ENCODE measurements around the gene CD151. TPM values are rescaled to one million over a fixed set of nuclear protein-coding genes. Genes with fewer than 3 reads are reported as not detected.

CD151 gene
- polyA plus RNA-seq, 1 donor (not counting 4 experiments of a cell fraction or from before 2014, with no cell fraction given), result 434 TPM

DNA sequence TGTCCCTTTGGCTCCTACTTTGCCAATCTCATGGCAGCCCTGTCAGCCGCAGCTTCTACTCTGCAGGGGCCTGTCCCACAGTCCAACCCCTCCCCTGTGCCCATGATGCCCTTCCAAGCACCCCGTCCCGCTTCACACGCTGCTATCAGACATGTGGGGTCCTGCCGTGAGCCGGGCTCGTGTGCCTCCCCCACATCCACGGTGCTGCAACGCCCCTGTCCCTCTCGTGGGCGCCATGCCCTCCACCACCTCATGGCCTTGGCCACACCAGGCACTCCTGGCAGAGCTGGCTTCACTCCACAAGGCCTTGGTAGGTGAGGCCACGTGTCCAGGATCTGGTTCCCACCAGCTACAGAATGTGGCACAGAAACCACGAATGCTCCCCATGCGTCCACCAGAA, 54.8 kb downstream of the CD151 start:
- Histone ChIP-seq H3K9ac (ENCODE audit: control insufficient read depth, extremely low read depth, insufficient read depth, low read length) (no peak overlapping the region), H3K4me1 (ENCODE audit: control insufficient read depth, extremely low read depth, insufficient read depth, low read length) (no peaks in the 10 kb centered on the region), H3K4me2 (ENCODE audit: control insufficient read depth, extremely low read depth, insufficient read depth, low read depth, low read length) (no peak overlapping the region), H2AFZ (ENCODE audit: control insufficient read depth, low read length) (no peak overlapping the region), H3K79me2 (ENCODE audit: control insufficient read depth, insufficient read depth, low read length) (no peaks in the 10 kb centered on the region), H3K4me3 (ENCODE audit: control insufficient read depth in 2 of 3, extremely low read depth in 1 of 3, insufficient read depth in 2 of 3, low read depth in 1 of 3, low read length in 3 of 3) (no peak overlapping the region), H3K27me3 (ENCODE audit: control insufficient read depth, extremely low read depth, insufficient read depth, low read length) (no peaks in the 10 kb centered on the region), H3K9me3 (ENCODE audit: control insufficient read depth, low read depth, low read length) (no peaks in the 10 kb centered on the region), H3K36me3 (ENCODE audit: control insufficient read depth in 2 of 2, extremely low read depth in 1 of 2, insufficient read depth in 2 of 2, low read length in 2 of 2) (peaks cover 7 to 11% of the 10 kb centered on the region in 2 experiments), H3K9me1 (ENCODE audit: control insufficient read depth, extremely low read depth, insufficient read depth, low read length) (no peaks in the 10 kb centered on the region), H4K20me1 (ENCODE audit: control insufficient read depth, extremely low read depth, insufficient read depth, low read length) (no peaks in the 10 kb centered on the region), H3K27ac (ENCODE audit: control insufficient read depth, insufficient read depth, low read length) (no peak overlapping the region)
- DNase-seq (ENCODE audit: low read depth, low spot score) (no peak), FAIRE-seq (no peak)
- TF ChIP-seq, protein P1, sequence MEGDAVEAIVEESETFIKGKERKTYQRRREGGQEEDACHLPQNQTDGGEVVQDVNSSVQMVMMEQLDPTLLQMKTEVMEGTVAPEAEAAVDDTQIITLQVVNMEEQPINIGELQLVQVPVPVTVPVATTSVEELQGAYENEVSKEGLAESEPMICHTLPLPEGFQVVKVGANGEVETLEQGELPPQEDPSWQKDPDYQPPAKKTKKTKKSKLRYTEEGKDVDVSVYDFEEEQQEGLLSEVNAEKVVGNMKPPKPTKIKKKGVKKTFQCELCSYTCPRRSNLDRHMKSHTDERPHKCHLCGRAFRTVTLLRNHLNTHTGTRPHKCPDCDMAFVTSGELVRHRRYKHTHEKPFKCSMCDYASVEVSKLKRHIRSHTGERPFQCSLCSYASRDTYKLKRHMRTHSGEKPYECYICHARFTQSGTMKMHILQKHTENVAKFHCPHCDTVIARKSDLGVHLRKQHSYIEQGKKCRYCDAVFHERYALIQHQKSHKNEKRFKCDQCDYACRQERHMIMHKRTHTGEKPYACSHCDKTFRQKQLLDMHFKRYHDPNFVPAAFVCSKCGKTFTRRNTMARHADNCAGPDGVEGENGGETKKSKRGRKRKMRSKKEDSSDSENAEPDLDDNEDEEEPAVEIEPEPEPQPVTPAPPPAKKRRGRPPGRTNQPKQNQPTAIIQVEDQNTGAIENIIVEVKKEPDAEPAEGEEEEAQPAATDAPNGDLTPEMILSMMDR (optimal IDR thresholded peaks at IDR 0.05 in 1 of 3, IDR thresholded peaks at IDR 0.05 in 1 of 3, conservative IDR thresholded peaks at IDR 0.05 in 1 of 3; ENCODE audit: extremely low read depth in 1 of 3, insufficient read depth in 2 of 3, low read length in 3 of 3), result no peak
- no peak for TF ChIP-seq EZH2 (IDR thresholded peaks at IDR 0.05; ENCODE audit: low read length)
- dilution Hi-C loops (cut with MboI; ENCODE audit: extremely low pct_ligation_motif_present, low sequenced_read_pairs), result no loop called here

Small RNAs within 50 kb of the gene (small RNA-seq; reads per million reads assigned to genes)
- gene SNORA52 (ENCODE audit: insufficient read length in 3 of 3, low read depth in 3 of 3, low replicate concordance in 1 of 3), result 0 reads per million in 3 experiments

Other genes starting within 250 kb of the CD151 start
- 7.1 to 10.9 TPM (median 9.5 TPM) in 3 replicates for gene IRF7, start 217.0 kb upstream of the CD151 start, polyA plus RNA-seq
- gene CDHR5, start 208.0 kb upstream of the CD151 start, polyA plus RNA-seq, result not detected in 3 replicates
- not detected in 3 replicates for gene SCT, start 205.8 kb upstream of the CD151 start, polyA plus RNA-seq
- not detected in 3 replicates for gene DRD4, start 195.7 kb upstream of the CD151 start, polyA plus RNA-seq
- 8.1 to 13.1 TPM (median 8.2 TPM) in 3 replicates for gene DEAF1, start 137.7 kb upstream of the CD151 start, polyA plus RNA-seq
- 19.5 to 32.8 TPM (median 29.8 TPM) in 3 replicates for gene TMEM80, start 137.1 kb upstream of the CD151 start, polyA plus RNA-seq
- gene EPS8L2, start 126.7 kb upstream of the CD151 start, polyA plus RNA-seq, result 81.4 to 297 TPM (median 114 TPM) in 3 replicates
- gene TALDO1, start 85.5 kb upstream of the CD151 start, polyA plus RNA-seq, result 162 to 200 TPM (median 170 TPM) in 3 replicates
- gene GATD1, start 55.5 kb upstream of the CD151 start, polyA plus RNA-seq, result 24.4 to 48.0 TPM (median 24.6 TPM) in 3 replicates
- gene CEND1, start 42.9 kb upstream of the CD151 start, polyA plus RNA-seq, result not detected in 3 replicates
- gene SLC25A22, start 34.7 kb upstream of the CD151 start, polyA plus RNA-seq, result 8.4 to 21.2 TPM (median 13.5 TPM) in 3 replicates
- 2.5 to 6.4 TPM (median 2.9 TPM) in 3 replicates for gene PIDD1, start 27.7 kb upstream of the CD151 start, polyA plus RNA-seq
- gene RPLP2, start 23.0 kb upstream of the CD151 start, polyA plus RNA-seq, result 632 to 1,901 TPM (median 797 TPM) in 3 replicates
- gene PNPLA2, start 14.0 kb upstream of the CD151 start, polyA plus RNA-seq, result 5.3 to 14.3 TPM (median 10.2 TPM) in 3 replicates
- 0.17 to 1.1 TPM (median 0.34 TPM) in 3 replicates for gene CRACR2B, start 5.0 kb upstream of the CD151 start, polyA plus RNA-seq
- gene POLR2L, start 9.6 kb downstream of the CD151 start, polyA plus RNA-seq, result 145 to 308 TPM (median 245 TPM) in 3 replicates
- 42.1 to 73.0 TPM (median 70.8 TPM) in 3 replicates for gene TSPAN4, start 9.9 kb downstream of the CD151 start, polyA plus RNA-seq
- gene CHID1, start 77.9 kb downstream of the CD151 start, polyA plus RNA-seq, result 23.0 to 37.4 TPM (median 27.2 TPM) in 3 replicates
- 42.4 to 79.1 TPM (median 47.8 TPM) in 3 replicates for gene AP2A2, start 92.9 kb downstream of the CD151 start, polyA plus RNA-seq
- gene MUC6, start 203.8 kb downstream of the CD151 start, polyA plus RNA-seq, result not detected in 3 replicates
- not detected in 3 replicates for gene MUC2, start 241.9 kb downstream of the CD151 start, polyA plus RNA-seq